Lower leg skin (tissue), 4 donors: ENCODE results near the gene ODF2. TPM values are rescaled to one million over a fixed set of nuclear protein-coding genes. Genes with fewer than 3 reads are reported as not detected.

Experiments
- DNase-seq, 2 donors: peaks; one replicate each; pipeline ENCODE4 v3.0.0-alpha.2; 2019; ENCODE audit warnings: low spot score in 2 of 2
- H3K4me3 ChIP-seq: fragments of 200-600 bp; sonication (generic); 2 replicates; pipeline ENCODE4 v1.5.1; 2017; ENCODE audit warnings: mild to moderate bottlenecking, low read depth; ENCODE audit not compliant: poor library complexity, severe bottlenecking
- POLR2A ChIP-seq, 2 donors: fragments of 450-650 bp; IDR thresholded peaks; one replicate each; pipeline ENCODE4 v1.6.1; 2016 to 2017; ENCODE audit warnings: antibody characterized with exemption in 2 of 2, mild to moderate bottlenecking in 1 of 2, moderate library complexity in 1 of 2
- WGBS, 2 donors: methylation state at CpG; one replicate each; pipeline ENCODE4 v1.1.5; 2018; 5-methylcytosine and 5-hydroxymethylcytosine counted together
- intact Hi-C: fragments of 100-400 bp; cut with DNase I; formaldehyde crosslinking; loops from one replicate; pipeline ENCODE4 v1.15.0; 2023; ENCODE audit warnings: low total_unique reads
- total RNA-seq, 4 donors: library from RNA; depleted of rRNA; stranded (reverse); fragments of >200 nt; gene quantifications; one replicate each; pipeline ENCODE4 v1.1.0, GENCODE V29; 2016
- TF ChIP-seq, protein P1 (sequence below), 3 donors: fragments of 450-650 bp; IDR thresholded peaks; one replicate each; pipeline ENCODE4 v1.5.1; 2016; ENCODE audit warnings: antibody characterized with exemption in 3 of 3, mild to moderate bottlenecking in 3 of 3, moderate library complexity in 2 of 3

ODF2 gene
- 10 to 100 TPM; 15.0 to 22.1 (median 18.0) TPM for total RNA-seq

DNA sequence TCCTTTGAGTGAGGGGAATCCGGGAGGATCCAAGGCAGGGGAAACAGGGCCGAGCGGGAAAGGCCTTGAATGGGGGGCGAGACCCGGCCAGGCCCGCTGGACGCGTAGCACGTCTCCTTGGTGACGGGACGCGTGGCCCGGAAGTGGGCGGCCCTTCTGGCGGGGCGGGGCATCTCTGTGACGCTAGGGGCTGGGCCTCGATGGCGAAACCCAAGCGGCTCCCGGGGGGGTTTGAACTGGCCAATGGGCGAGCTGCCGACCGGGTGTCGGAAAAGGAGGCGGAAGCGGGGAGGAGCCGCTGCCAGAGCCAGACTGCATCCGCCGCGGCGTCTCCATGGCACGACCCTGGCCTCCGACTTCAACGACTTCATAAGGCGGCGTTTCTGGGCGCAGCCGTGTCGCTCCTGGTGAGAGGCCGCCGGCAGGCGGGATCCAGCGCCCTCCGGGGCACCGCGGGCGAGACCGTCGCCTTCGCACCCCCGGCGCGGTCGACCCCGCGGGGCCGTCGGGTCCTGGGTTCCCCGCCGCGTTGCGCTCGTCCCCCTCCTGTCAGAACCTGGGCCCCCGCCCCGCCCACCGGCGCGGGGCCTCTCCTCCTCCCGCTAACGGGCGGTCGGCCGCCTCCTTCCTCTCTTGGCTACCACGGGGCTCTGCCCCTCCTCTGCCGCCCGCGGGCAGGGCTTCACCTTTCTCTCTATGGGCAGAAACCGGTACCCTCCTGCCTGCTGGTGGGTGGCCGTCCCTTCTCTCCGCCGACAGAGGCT is at the start of gene ODF2:
Gene ODF2, plus strand, starts transcription at position 158 of the 764 bp plus-strand sequence. Its CDS starts 86 bp downstream, at position 244.
- intact Hi-C loops = no loop called here
- H3K4me3 ChIP-seq = peak within 1 kb of the TSS; percentile 65
- peak; percentile 96 to 100 for DNase-seq
- WGBS, 2 donors = 0 to 1% methylated on average over 10 to 29 of the region's 82 CpGs
- TF ChIP-seq, protein P1, sequence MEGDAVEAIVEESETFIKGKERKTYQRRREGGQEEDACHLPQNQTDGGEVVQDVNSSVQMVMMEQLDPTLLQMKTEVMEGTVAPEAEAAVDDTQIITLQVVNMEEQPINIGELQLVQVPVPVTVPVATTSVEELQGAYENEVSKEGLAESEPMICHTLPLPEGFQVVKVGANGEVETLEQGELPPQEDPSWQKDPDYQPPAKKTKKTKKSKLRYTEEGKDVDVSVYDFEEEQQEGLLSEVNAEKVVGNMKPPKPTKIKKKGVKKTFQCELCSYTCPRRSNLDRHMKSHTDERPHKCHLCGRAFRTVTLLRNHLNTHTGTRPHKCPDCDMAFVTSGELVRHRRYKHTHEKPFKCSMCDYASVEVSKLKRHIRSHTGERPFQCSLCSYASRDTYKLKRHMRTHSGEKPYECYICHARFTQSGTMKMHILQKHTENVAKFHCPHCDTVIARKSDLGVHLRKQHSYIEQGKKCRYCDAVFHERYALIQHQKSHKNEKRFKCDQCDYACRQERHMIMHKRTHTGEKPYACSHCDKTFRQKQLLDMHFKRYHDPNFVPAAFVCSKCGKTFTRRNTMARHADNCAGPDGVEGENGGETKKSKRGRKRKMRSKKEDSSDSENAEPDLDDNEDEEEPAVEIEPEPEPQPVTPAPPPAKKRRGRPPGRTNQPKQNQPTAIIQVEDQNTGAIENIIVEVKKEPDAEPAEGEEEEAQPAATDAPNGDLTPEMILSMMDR (IDR thresholded peaks at IDR 0.05) = no peak
- TF ChIP-seq POLR2A (IDR thresholded peaks at IDR 0.05) = no peak

DNA sequence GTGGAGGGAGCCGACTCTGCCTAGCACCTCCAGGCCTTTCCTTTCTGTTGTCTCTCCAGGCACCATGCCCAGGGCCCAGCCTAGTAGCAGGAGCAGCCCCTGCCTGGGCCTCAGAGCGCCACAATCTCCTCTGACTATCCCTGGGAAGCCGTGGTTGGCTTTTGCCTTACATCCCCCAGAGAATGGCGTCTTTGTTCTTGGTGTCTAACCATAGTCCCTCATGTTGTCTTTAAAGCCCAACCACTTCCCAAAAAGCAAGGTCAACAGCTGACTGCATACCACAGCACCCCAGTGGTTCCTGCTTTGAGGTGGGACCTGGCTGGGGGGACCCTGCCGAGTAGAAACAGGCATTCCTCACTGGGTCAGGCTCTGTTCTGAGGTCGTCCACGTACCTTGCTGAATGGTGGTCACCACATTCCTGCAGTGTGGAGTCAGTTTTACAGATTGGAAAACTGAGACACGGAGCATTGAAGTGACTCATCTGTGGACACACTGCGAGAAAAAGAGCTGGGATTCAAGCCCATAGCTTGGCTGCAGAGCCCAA is 48.9 kb upstream of the ODF2 start:
- intact Hi-C loops = no loop called here
- 71 to 80% methylated on average over 9 of the region's 9 CpGs for WGBS, 2 donors

GRCh38 chr9:128408963-128409431 is 46.8 kb upstream of the ODF2 start:
- WGBS, 2 donors = 42 to 57% methylated on average over 14 to 26 of the region's 26 CpGs
- no peak overlapping the region for H3K4me3 ChIP-seq
- intact Hi-C loops = no loop called here
- TF ChIP-seq POLR2A (IDR thresholded peaks at IDR 0.05) = no peak
- TF ChIP-seq, protein P1 (IDR thresholded peaks at IDR 0.05) = no peak
- no peak for DNase-seq

More for the DNA sequence above, 48.9 kb upstream of the ODF2 start:
- TF ChIP-seq POLR2A (IDR thresholded peaks at IDR 0.05) = no peak
- TF ChIP-seq, protein P1 (IDR thresholded peaks at IDR 0.05) = no peak
- DNase-seq = no peak
- H3K4me3 ChIP-seq = no peak overlapping the region

DNA sequence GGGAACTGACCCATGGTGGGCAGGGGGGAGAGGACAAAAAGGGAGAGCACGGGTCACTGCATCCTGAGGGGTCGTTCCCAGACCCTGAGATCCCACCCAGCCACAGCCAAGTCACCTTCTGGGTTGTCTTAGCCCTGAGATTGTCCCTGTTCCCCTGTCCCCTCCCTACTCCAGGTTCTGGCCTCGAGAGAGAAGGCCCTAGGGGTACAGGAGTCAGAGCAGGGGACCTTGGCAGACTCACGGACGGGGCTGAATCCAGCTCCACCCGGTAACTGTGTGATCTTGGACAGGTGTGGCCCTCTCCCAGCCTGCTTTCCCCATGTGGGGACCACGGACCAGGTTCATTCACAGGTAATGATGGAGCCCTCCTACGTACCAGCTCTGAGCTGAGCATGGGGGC is 46.4 kb upstream of the ODF2 start:
- WGBS, 2 donors = 53 to 56% methylated on average over 7 to 8 of the region's 8 CpGs
- TF ChIP-seq, protein P1 (IDR thresholded peaks at IDR 0.05) = no peak
- no peak for TF ChIP-seq POLR2A (IDR thresholded peaks at IDR 0.05)
- DNase-seq = no peak
- intact Hi-C loops = no loop called here
- no peak overlapping the region for H3K4me3 ChIP-seq

GRCh38 chr9:128409978-128410377 is 45.8 kb upstream of the ODF2 start:
- TF ChIP-seq POLR2A (IDR thresholded peaks at IDR 0.05) = no peak
- TF ChIP-seq, protein P1 (IDR thresholded peaks at IDR 0.05) = no peak
- H3K4me3 ChIP-seq = no peak overlapping the region
- DNase-seq = no peak
- WGBS, 2 donors = 35 to 39% methylated on average over 6 of the region's 6 CpGs
- intact Hi-C loops = loop anchor here (10.0 kb wide), 1 partner anchor 45 kb away; no protein-coding TSS in a partner anchor
